WTC11 (cell line): Measurements from ENCODE around the gene ARHGAP23. TPM values are rescaled to one million over a fixed set of nuclear protein-coding genes. Genes with fewer than 3 reads are reported as not detected.

Experiments used
- ATF1 ChIP-seq: sonication (generic); formaldehyde crosslinking; IDR thresholded peaks from 2 replicates; pipeline ENCODE4 v1.8.1; 2023; ENCODE audit warnings: mild to moderate bottlenecking, moderate library complexity, missing genetic modification reagents
- EMX1 ChIP-seq: fragments of 250-450 bp; sonication (Bioruptor Pico); IDR thresholded peaks from 2 replicates; pipeline ENCODE4 v1.8.0; 2021; ENCODE audit warnings: mild to moderate bottlenecking
- FOXK1 ChIP-seq: sonication (generic); formaldehyde crosslinking; IDR thresholded peaks from 2 replicates; pipeline ENCODE4 v1.8.0; 2022; ENCODE audit warnings: mild to moderate bottlenecking, moderate library complexity, missing genetic modification reagents
- GABPB1 ChIP-seq: sonication (generic); formaldehyde crosslinking; IDR thresholded peaks from 2 replicates; pipeline ENCODE4 v1.8.1; 2023; ENCODE audit warnings: mild to moderate bottlenecking, missing genetic modification reagents
- MYBL2 ChIP-seq: sonication (generic); formaldehyde crosslinking; IDR thresholded peaks from 2 replicates; pipeline ENCODE4 v1.8.1; 2023; ENCODE audit warnings: mild to moderate bottlenecking, moderate library complexity, missing genetic modification reagents
- RORB ChIP-seq: fragments of 250-450 bp; sonication (Bioruptor Pico); IDR thresholded peaks from 2 replicates; pipeline ENCODE4 v1.9.0; 2021; ENCODE audit warnings: mild to moderate bottlenecking
- SP1 ChIP-seq: sonication (generic); formaldehyde crosslinking; conservative IDR thresholded peaks from 2 replicates; pipeline ENCODE4 v1.8.1; 2022; ENCODE audit warnings: missing genetic modification reagents
- TEAD4 ChIP-seq: sonication (generic); formaldehyde crosslinking; IDR thresholded peaks from 2 replicates; pipeline ENCODE4 v1.8.0; 2022; ENCODE audit warnings: mild to moderate bottlenecking, missing genetic modification reagents
- ZNF219 ChIP-seq: sonication (generic); formaldehyde crosslinking; IDR thresholded peaks from 2 replicates; pipeline ENCODE4 v1.8.0; 2023; ENCODE audit warnings: missing genetic modification reagents, mild to moderate bottlenecking, borderline replicate concordance
- ZNF232 ChIP-seq: sonication (generic); formaldehyde crosslinking; IDR thresholded peaks from 2 replicates; pipeline ENCODE4 v1.8.0; 2022; ENCODE audit warnings: mild to moderate bottlenecking, missing genetic modification reagents
- ZNF263 ChIP-seq: sonication (generic); formaldehyde crosslinking; IDR thresholded peaks from 2 replicates; pipeline ENCODE4 v1.8.1; 2022; ENCODE audit warnings: low read depth, mild to moderate bottlenecking, moderate library complexity, missing genetic modification reagents
- ZNF416 ChIP-seq: fragments of 250-450 bp; sonication (Bioruptor Pico); IDR thresholded peaks from 2 replicates; pipeline ENCODE4 v1.9.0; 2021; ENCODE audit warnings: mild to moderate bottlenecking, inconsistent platforms
- ZNF423 ChIP-seq: fragments of 250-450 bp; sonication (Bioruptor Pico); IDR thresholded peaks from 2 replicates; pipeline ENCODE4 v2.1.2; 2022; ENCODE audit warnings: mild to moderate bottlenecking, moderate library complexity
- ZNF671 ChIP-seq: fragments of 250-450 bp; sonication (Bioruptor Pico); IDR thresholded peaks from 2 replicates; pipeline ENCODE4 v1.8.0; 2021; ENCODE audit warnings: mild to moderate bottlenecking
- total RNA-seq: library from RNA; stranded (reverse); gene quantifications from 3 replicates; pipeline ENCODE4 v1.2.3, GENCODE V29; 2021
- TF ChIP-seq, protein P1 (sequence below): sonication (generic); formaldehyde crosslinking; IDR thresholded peaks from 2 replicates; pipeline ENCODE4 v1.8.0; 2023; ENCODE audit warnings: missing genetic modification reagents
- TF ChIP-seq, protein P2 (sequence below): sonication (generic); formaldehyde crosslinking; IDR thresholded peaks from 2 replicates; pipeline ENCODE4 v1.8.0; 2023; ENCODE audit warnings: missing genetic modification reagents, mild to moderate bottlenecking, borderline replicate concordance
- TF ChIP-seq, protein P3 (sequence below): sonication (generic); formaldehyde crosslinking; IDR thresholded peaks from 2 replicates; pipeline ENCODE4 v1.8.1; 2022; ENCODE audit warnings: low read depth, missing genetic modification reagents, borderline replicate concordance
- TF ChIP-seq, protein P4 (sequence below): sonication (generic); formaldehyde crosslinking; conservative IDR thresholded peaks from 2 replicates; pipeline ENCODE4 v1.8.1; 2022; ENCODE audit warnings: mild to moderate bottlenecking, missing genetic modification reagents
- TF ChIP-seq, protein P5 (sequence below): sonication (generic); formaldehyde crosslinking; conservative IDR thresholded peaks from 2 replicates; pipeline ENCODE4 v1.8.1; 2023; ENCODE audit warnings: mild to moderate bottlenecking, low read depth, missing genetic modification reagents, moderate library complexity
- TF ChIP-seq, protein P6 (sequence below): sonication (generic); formaldehyde crosslinking; IDR thresholded peaks from 2 replicates; pipeline ENCODE4 v1.8.1; 2022; ENCODE audit warnings: mild to moderate bottlenecking, missing genetic modification reagents, moderate library complexity, borderline replicate concordance
- TF ChIP-seq, protein P7 (sequence below): sonication (generic); formaldehyde crosslinking; IDR thresholded peaks from 2 replicates; pipeline ENCODE4 v1.8.1; 2022; ENCODE audit warnings: low read depth, mild to moderate bottlenecking, moderate library complexity, missing genetic modification reagents, borderline replicate concordance
- TF ChIP-seq, protein P8 (sequence below): sonication (generic); formaldehyde crosslinking; IDR thresholded peaks from 2 replicates; pipeline ENCODE4 v1.8.0; 2022; ENCODE audit warnings: mild to moderate bottlenecking, missing genetic modification reagents
- TF ChIP-seq, protein P9 (sequence below): sonication (generic); formaldehyde crosslinking; IDR thresholded peaks from 2 replicates; pipeline ENCODE4 v1.8.1; 2023; ENCODE audit warnings: mild to moderate bottlenecking, missing genetic modification reagents, moderate library complexity

Gene ARHGAP23
- total RNA-seq, 1 experiment from 2014 or later, result 66.0 TPM

DNA sequence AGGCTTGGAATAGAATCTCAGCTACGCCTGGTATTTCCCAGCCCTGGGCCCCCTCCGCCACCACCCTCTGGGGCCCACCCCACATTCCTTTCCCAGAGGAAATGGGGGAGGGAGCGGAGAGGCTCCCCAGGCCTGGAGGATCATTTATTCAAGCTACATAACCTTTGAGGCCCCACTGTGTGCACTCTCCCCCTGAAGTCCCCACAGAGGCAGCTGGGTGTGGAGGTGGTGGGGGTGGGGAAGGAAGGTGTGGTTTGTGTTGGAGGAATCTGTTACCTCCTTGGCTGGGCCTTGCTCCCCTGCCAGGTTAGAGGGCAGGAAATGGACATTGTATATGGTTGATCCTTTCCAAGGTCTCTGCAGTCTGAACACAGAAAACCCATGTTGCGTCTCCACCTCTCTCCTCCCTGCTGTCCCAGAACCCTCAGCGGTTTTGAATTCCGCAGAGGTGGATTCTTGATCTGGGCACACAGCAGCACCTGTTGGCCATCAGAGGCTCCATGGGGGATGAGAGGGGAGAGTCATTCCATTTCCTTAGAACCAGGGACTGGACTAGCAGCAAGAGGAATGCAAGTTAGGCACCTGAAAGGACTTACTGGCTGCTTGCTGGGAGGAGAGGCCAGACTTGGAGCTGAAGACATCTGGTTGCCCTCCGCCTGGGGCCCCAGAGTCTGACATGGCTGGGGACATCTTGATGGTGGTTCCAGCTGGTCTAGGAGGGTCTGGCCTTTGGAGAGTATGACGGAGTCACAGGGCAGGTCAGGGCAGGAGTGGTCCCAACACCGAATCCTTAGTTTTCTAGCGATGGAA is 23.0 kb downstream of the ARHGAP23 start (continued):
- TF ChIP-seq, protein P1, sequence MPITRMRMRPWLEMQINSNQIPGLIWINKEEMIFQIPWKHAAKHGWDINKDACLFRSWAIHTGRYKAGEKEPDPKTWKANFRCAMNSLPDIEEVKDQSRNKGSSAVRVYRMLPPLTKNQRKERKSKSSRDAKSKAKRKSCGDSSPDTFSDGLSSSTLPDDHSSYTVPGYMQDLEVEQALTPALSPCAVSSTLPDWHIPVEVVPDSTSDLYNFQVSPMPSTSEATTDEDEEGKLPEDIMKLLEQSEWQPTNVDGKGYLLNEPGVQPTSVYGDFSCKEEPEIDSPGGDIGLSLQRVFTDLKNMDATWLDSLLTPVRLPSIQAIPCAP, result no peak
- TF ChIP-seq GABPB1 (no peak), SP1 (peak; percentile 80), TEAD4 (CRISPR knock-in tag) (peak; percentile 91; the same call in 1 of the 2 replicates), ZNF416 (CRISPR knock-in tag) (no peak), MYBL2 (0 out of 2 replicates have a peak, but pooled peaks have one; percentile 37), FOXK1 (no peak), ZNF219 (CRISPR knock-in tag) (no peak), ZNF671 (CRISPR knock-in tag) (no peak), RORB (no peak), ZNF423 (peak; percentile 78; the same call in 1 of the 2 replicates), ZNF232 (CRISPR knock-in tag) (no peak), ATF1 (CRISPR knock-in tag) (no peak), EMX1 (CRISPR knock-in tag) (peak; percentile 24; the same call in 1 of the 2 replicates), ZNF263 (peak; percentile 78; the same call in 1 of the 2 replicates)
- TF ChIP-seq, protein P2, sequence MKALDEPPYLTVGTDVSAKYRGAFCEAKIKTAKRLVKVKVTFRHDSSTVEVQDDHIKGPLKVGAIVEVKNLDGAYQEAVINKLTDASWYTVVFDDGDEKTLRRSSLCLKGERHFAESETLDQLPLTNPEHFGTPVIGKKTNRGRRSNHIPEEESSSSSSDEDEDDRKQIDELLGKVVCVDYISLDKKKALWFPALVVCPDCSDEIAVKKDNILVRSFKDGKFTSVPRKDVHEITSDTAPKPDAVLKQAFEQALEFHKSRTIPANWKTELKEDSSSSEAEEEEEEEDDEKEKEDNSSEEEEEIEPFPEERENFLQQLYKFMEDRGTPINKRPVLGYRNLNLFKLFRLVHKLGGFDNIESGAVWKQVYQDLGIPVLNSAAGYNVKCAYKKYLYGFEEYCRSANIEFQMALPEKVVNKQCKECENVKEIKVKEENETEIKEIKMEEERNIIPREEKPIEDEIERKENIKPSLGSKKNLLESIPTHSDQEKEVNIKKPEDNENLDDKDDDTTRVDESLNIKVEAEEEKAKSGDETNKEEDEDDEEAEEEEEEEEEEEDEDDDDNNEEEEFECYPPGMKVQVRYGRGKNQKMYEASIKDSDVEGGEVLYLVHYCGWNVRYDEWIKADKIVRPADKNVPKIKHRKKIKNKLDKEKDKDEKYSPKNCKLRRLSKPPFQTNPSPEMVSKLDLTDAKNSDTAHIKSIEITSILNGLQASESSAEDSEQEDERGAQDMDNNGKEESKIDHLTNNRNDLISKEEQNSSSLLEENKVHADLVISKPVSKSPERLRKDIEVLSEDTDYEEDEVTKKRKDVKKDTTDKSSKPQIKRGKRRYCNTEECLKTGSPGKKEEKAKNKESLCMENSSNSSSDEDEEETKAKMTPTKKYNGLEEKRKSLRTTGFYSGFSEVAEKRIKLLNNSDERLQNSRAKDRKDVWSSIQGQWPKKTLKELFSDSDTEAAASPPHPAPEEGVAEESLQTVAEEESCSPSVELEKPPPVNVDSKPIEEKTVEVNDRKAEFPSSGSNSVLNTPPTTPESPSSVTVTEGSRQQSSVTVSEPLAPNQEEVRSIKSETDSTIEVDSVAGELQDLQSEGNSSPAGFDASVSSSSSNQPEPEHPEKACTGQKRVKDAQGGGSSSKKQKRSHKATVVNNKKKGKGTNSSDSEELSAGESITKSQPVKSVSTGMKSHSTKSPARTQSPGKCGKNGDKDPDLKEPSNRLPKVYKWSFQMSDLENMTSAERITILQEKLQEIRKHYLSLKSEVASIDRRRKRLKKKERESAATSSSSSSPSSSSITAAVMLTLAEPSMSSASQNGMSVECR (CRISPR knock-in tag), result no peak; the same call in 1 of the 2 replicates
- TF ChIP-seq, protein P3, sequence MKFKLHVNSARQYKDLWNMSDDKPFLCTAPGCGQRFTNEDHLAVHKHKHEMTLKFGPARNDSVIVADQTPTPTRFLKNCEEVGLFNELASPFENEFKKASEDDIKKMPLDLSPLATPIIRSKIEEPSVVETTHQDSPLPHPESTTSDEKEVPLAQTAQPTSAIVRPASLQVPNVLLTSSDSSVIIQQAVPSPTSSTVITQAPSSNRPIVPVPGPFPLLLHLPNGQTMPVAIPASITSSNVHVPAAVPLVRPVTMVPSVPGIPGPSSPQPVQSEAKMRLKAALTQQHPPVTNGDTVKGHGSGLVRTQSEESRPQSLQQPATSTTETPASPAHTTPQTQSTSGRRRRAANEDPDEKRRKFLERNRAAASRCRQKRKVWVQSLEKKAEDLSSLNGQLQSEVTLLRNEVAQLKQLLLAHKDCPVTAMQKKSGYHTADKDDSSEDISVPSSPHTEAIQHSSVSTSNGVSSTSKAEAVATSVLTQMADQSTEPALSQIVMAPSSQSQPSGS (CRISPR knock-in tag), result no peak
- TF ChIP-seq, protein P4, sequence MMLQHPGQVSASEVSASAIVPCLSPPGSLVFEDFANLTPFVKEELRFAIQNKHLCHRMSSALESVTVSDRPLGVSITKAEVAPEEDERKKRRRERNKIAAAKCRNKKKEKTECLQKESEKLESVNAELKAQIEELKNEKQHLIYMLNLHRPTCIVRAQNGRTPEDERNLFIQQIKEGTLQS (CRISPR knock-in tag), result no peak
- TF ChIP-seq, protein P5, sequence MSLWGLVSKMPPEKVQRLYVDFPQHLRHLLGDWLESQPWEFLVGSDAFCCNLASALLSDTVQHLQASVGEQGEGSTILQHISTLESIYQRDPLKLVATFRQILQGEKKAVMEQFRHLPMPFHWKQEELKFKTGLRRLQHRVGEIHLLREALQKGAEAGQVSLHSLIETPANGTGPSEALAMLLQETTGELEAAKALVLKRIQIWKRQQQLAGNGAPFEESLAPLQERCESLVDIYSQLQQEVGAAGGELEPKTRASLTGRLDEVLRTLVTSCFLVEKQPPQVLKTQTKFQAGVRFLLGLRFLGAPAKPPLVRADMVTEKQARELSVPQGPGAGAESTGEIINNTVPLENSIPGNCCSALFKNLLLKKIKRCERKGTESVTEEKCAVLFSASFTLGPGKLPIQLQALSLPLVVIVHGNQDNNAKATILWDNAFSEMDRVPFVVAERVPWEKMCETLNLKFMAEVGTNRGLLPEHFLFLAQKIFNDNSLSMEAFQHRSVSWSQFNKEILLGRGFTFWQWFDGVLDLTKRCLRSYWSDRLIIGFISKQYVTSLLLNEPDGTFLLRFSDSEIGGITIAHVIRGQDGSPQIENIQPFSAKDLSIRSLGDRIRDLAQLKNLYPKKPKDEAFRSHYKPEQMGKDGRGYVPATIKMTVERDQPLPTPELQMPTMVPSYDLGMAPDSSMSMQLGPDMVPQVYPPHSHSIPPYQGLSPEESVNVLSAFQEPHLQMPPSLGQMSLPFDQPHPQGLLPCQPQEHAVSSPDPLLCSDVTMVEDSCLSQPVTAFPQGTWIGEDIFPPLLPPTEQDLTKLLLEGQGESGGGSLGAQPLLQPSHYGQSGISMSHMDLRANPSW (CRISPR knock-in tag), result no peak
- TF ChIP-seq, protein P6, sequence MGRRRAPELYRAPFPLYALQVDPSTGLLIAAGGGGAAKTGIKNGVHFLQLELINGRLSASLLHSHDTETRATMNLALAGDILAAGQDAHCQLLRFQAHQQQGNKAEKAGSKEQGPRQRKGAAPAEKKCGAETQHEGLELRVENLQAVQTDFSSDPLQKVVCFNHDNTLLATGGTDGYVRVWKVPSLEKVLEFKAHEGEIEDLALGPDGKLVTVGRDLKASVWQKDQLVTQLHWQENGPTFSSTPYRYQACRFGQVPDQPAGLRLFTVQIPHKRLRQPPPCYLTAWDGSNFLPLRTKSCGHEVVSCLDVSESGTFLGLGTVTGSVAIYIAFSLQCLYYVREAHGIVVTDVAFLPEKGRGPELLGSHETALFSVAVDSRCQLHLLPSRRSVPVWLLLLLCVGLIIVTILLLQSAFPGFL (CRISPR knock-in tag), result no peak
- TF ChIP-seq, protein P7, sequence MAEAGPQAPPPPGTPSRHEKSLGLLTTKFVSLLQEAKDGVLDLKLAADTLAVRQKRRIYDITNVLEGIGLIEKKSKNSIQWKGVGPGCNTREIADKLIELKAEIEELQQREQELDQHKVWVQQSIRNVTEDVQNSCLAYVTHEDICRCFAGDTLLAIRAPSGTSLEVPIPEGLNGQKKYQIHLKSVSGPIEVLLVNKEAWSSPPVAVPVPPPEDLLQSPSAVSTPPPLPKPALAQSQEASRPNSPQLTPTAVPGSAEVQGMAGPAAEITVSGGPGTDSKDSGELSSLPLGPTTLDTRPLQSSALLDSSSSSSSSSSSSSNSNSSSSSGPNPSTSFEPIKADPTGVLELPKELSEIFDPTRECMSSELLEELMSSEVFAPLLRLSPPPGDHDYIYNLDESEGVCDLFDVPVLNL (CRISPR knock-in tag), result no peak
- TF ChIP-seq, protein P8, sequence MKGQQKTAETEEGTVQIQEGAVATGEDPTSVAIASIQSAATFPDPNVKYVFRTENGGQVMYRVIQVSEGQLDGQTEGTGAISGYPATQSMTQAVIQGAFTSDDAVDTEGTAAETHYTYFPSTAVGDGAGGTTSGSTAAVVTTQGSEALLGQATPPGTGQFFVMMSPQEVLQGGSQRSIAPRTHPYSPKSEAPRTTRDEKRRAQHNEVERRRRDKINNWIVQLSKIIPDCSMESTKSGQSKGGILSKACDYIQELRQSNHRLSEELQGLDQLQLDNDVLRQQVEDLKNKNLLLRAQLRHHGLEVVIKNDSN (CRISPR knock-in tag), result no peak
- TF ChIP-seq, protein P9, sequence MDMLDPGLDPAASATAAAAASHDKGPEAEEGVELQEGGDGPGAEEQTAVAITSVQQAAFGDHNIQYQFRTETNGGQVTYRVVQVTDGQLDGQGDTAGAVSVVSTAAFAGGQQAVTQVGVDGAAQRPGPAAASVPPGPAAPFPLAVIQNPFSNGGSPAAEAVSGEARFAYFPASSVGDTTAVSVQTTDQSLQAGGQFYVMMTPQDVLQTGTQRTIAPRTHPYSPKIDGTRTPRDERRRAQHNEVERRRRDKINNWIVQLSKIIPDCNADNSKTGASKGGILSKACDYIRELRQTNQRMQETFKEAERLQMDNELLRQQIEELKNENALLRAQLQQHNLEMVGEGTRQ (CRISPR knock-in tag), result no peak
